ENCODE data around the gene RXRB. TPM values are rescaled to one million over a fixed set of nuclear protein-coding genes. Genes with fewer than 3 reads are reported as not detected.

RXRB gene
- total RNA-seq, 1 experiment from 2014 or later: 25.9 TPM

DNA sequence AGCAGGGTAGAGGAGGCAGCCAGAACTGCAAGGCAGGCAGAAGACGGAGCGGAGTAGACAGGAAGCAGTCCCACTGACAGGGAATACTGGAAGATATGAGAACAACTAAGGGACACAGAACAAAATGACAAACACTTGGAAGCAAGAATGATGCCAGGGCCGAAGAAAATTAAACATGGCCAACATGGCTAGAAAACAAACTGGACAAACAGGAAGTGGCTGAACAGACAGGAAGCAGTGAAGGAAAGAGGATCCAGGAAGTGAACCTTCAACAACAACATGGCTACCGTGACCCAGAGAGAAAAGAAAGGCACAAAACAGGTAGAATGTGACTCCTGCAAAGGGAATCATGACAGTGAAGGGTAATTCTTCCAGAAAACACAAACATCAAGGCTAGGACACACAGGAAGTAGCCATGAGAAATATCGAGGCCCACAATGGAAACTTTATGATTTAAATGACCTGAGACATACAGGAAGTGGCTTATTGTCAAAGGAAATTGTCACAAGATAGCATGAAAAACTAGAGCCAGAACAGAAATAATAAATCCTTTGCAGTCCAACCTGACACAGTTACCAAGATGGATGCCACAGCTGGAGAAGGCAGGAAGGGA, 17.3 kb downstream of the RXRB start:
- H3K36me3 ChIP-seq: no peaks in the 10 kb centered on the region
- H3K27me3 ChIP-seq: no peaks in the 10 kb centered on the region
- H3K9me3 ChIP-seq (replicated peaks): no peaks in the 10 kb centered on the region; the same call in 1 of the 2 replicates
- no peak overlapping the region for H3K4me3 ChIP-seq
- peaks cover 6% of the 10 kb centered on the region; the same call in 1 of the 2 replicates for H3K4me1 ChIP-seq
- no peak for DNase-seq
- H3K27ac ChIP-seq: no peak overlapping the region

DNA sequence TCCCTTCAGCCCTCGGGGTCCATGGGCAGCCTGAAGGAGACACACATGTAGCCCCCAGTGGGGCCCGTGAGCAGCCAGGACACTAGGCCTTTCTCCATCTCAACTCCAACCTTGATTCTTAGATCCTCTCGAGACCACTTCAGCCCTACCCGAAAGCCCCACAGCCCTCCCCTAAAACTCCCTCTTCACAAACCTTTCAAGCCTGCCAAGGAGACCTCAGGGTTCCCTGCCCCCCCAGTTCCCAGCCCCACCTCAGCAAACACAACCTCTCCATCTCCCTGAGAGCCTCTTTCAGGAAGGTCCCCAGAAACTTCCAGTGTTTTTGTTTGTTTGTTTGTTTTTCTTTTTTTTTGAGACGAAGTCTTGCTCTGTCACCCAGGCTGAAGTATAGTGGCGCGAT, 19.3 kb downstream of the RXRB start:
- peaks cover 16% of the 10 kb centered on the region for H3K4me1 ChIP-seq
- H3K9me3 ChIP-seq (replicated peaks): no peaks in the 10 kb centered on the region; the same call in 1 of the 2 replicates
- no peak overlapping the region for H3K4me3 ChIP-seq
- no peaks in the 10 kb centered on the region for H3K27me3 ChIP-seq
- no peak for DNase-seq
- H3K27ac ChIP-seq: no peak overlapping the region
- H3K36me3 ChIP-seq: no peaks in the 10 kb centered on the region

DNA sequence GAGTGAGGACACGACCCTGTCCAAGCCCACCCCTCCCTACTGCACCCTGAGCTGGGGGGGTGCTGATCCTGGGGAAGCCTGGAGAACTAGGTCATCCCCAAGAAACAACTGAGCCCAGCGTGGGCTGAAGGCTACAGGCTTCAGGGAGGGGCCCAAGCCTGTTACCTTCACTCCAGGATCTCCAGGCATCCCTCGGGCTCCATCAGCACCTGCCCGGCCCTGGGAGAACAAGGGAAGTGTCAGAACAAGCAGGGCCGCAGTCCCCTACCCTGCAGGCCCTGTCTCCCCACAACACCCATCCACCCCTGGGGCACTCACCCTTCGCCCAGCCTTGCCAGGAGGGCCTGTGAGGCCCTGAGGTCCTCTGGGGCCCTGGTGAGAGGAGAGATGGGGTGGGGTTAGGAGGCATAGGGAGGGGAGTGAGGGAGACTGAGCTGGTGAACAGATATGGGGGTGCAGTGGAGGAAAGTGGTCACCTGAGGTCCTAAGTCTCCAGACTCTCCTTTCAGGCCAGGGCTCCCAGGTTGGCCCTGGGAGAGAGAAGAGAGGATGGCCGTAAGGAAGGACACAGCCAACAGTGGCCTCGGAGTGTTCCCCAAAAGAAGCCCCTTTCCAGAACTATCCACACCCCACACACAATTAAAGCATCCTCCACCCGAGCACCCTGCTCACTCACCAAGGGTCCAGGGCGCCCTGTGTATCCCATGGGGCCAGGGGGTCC, 21.6 kb downstream of the RXRB start:
- DNase-seq: no peak
- Histone ChIP-seq H3K4me1 (peaks cover 16% of the 10 kb centered on the region), H3K27ac (no peak overlapping the region), H3K9me3 (replicated peaks) (no peaks in the 10 kb centered on the region; the same call in 1 of the 2 replicates), H3K36me3 (no peaks in the 10 kb centered on the region), H3K4me3 (no peak overlapping the region), H3K27me3 (no peaks in the 10 kb centered on the region)

DNA sequence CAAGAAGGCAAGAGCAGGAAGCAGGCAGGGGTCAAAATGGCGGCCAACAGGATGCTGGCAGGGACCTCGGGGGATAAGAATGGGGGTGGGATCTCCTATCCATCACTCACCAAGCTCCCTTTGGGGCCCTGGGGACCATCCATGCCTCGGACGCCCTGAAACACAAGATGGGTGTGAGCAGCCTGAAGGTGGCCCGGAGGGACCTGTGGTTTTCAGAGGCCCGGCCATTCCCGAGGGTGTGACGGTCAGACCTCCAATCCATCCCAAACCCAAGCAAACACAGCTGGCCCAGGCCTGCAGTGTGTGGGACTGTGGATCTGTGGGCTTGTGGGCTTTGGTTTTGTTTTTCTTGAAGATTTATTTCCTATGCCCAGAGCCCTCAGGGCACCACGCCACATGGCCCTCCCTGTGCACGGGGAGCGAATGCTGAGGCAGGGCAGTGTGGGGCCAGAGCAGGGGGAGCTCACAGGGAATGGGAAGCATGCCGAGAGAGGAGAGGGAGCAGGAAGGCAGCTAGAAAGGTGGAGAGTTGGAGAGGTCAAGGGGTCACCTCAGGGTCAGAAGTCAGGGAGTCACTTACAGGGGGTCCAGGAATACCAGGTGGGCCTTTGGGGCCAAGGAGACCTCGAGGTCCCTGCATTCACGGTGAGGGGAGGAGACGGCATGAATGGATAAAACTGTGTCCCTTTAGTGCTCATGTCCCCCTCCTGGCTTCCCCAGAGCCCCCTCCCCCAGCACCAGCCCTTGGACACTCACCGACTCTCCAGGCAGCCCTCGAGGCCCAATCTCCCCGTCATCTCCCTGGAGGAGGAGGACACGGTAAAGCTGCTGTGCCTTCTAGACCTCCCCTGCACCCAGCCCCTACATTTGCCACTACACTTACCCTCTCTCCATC, 22.7 kb downstream of the RXRB start:
- DNase-seq: peak; percentile 88 to 90
- no peaks in the 10 kb centered on the region for H3K9me3 ChIP-seq (replicated peaks)
- peaks cover 14% of the 10 kb centered on the region for H3K4me1 ChIP-seq
- H3K36me3 ChIP-seq: no peaks in the 10 kb centered on the region
- H3K27me3 ChIP-seq: no peaks in the 10 kb centered on the region
- H3K4me3 ChIP-seq: peak overlapping the region; percentile 12; the same call in 1 of the 2 replicates
- peak overlapping the region; percentile 26 for H3K27ac ChIP-seq

DNA sequence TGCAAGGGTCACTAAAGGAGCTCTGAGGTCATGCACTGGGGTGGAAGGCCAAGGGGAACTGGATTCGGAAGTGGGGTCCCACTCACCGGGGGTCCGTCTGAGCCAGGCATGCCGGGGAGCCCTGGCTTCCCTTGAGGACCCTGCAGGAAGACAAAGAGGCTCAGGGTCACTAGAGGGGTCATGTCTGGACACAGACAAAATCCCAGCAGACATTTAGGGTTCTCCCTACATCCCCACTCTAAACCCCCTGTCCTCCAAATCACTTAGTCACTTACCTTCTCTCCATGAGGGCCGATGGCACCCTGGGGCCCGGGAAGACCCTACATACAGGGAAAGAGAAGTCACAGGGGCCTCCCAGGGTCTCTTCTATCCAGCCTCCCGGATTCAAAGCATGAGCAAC, 23.6 kb downstream of the RXRB start:
- no peak overlapping the region; the same call in 1 of the 2 replicates for H3K27ac ChIP-seq
- no peak overlapping the region for H3K4me3 ChIP-seq
- peaks cover 14% of the 10 kb centered on the region for H3K4me1 ChIP-seq
- H3K9me3 ChIP-seq (replicated peaks): no peaks in the 10 kb centered on the region
- no peaks in the 10 kb centered on the region for H3K36me3 ChIP-seq
- no peak for DNase-seq
- H3K27me3 ChIP-seq: no peaks in the 10 kb centered on the region

DNA sequence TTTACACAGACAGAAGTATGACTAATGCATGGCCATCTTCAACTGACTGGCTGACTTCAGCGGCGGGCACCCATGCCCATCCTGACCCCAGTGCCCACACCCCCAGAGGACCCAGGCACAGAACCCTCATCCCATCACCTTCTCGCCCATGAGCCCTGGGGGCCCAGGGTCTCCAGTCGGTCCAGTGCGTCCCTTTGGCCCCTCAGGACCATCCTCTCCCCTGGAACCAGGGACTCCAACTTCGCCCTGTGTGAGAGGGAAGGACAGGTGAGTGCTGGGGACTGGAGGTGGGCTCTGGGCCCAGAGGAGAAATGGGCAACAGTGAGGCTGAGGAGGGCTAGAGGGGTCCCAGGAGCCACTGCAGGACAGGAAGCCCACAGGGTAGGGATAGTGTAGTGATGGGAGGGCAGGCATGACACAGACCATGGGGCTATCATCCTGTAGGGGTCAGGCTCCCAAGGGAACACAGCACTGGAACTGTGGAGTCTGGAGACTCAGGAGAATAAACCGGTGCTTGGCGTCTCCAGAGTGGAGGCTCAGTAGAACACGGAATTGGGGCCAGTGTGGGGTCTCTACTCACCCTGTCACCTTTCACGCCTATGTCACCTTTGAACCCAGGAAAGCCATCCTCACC, 24.9 kb downstream of the RXRB start:
- H3K36me3 ChIP-seq: no peaks in the 10 kb centered on the region
- H3K27me3 ChIP-seq: no peaks in the 10 kb centered on the region
- H3K4me1 ChIP-seq: peaks cover 14% of the 10 kb centered on the region
- DNase-seq: no peak
- H3K27ac ChIP-seq: no peak overlapping the region
- H3K9me3 ChIP-seq (replicated peaks): no peaks in the 10 kb centered on the region
- H3K4me3 ChIP-seq: no peak overlapping the region

DNA sequence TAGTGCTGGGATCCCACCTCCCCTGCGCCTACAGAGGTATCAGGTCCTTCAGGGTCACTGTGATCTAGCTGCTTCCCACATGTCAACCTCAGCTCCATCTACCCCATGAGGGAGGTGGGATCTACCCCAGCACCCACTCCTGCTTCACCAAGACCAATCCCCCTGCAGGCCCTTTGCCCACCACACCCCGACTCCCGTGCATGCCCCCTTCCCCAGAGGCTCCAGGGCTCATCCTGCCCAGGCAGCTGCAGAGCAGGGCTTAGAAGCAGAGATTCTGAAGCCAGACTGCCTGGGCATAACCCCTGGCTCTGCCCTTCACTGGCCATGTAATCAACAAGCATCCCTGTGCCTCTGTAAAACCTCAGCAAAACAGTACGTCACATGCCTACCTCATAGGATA, 25.7 kb downstream of the RXRB start:
- no peak for DNase-seq
- no peaks in the 10 kb centered on the region for H3K36me3 ChIP-seq
- no peaks in the 10 kb centered on the region for H3K27me3 ChIP-seq
- no peak overlapping the region for H3K4me3 ChIP-seq
- peaks cover 14% of the 10 kb centered on the region for H3K4me1 ChIP-seq
- no peaks in the 10 kb centered on the region for H3K9me3 ChIP-seq (replicated peaks)
- no peak overlapping the region for H3K27ac ChIP-seq

DNA sequence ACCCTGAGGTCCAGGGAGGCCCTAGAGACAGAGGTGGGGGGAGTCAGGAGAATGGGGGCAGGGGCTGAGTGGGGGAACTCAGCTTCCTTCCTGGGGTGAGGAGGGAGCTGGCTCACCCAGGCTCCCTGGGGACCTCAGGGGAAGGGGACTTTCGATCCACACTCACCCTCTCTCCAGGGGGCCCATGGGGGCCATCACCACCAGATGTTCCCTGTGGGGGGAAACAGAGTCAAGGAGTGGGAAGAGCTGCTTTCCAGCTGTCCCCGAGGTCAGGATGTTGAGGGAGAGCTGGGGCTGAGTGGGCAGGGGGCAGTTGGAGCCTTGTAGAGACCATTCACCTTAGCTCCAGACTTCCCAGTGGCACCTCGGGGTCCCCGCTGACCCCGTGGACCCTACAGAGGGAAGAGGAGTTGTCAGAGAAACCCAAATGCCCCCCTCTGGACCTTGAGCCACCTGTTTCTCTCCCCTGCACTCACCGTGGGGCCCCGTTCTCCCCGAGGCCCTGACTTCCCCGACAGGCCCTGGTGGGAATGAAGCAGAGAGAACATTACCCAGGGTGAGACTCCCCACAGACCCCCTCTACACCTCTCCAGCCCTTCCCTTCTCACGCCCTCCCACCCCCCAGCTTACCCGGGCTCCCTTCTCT, 26.8 kb downstream of the RXRB start:
- no peak overlapping the region for H3K27ac ChIP-seq
- H3K9me3 ChIP-seq (replicated peaks): no peaks in the 10 kb centered on the region
- H3K36me3 ChIP-seq: no peaks in the 10 kb centered on the region
- no peak overlapping the region for H3K4me3 ChIP-seq
- H3K4me1 ChIP-seq: peaks cover 14% of the 10 kb centered on the region
- H3K27me3 ChIP-seq: no peaks in the 10 kb centered on the region
- no peak for DNase-seq

DNA sequence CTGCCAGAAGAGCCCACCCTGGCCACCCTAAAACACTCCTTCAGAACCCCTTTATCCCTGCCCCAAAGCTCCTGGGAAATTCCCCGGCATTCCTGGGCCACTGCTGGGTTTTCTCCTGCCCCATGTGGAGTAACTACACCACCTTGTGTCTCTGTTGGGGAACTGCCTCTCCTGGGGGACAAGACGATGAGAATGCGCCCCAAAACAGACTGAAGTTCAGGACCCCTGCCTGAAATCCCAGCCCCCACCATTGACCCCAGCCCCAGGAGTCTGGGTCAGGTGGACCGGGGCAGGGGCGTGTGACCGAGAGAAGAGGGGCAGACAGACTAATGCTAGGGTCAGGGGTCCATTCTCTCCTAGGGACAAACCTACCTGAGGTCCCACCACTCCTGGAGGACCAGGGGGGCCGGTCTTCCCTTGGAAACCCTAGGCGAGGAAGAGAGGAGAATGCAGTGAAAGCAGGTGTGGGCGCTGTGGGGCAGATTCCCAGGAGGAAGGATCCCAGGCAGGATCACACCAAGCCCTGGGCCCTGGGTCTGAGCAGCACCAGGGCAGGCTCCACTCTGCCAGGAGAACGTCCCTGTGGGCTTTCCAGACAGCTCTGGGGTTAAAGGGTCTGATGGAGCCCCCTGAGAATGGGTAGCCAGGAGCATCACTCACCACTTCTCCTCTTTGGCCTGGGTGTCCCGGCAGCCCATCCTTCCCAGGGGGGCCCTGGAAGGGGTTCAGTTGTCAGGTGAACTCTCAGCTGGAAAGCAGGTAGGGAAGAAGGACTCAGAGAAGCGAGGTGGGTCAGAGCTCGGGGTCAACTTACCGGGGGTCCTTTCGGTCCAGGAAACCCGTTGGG, 27.6 kb downstream of the RXRB start:
- no peak overlapping the region for H3K27ac ChIP-seq
- peaks cover 8% of the 10 kb centered on the region for H3K4me1 ChIP-seq
- H3K9me3 ChIP-seq (replicated peaks): no peaks in the 10 kb centered on the region
- H3K36me3 ChIP-seq: no peaks in the 10 kb centered on the region
- DNase-seq: peak in 1 of 2 experiments; percentile 40
- H3K27me3 ChIP-seq: no peaks in the 10 kb centered on the region
- no peak overlapping the region for H3K4me3 ChIP-seq

DNA sequence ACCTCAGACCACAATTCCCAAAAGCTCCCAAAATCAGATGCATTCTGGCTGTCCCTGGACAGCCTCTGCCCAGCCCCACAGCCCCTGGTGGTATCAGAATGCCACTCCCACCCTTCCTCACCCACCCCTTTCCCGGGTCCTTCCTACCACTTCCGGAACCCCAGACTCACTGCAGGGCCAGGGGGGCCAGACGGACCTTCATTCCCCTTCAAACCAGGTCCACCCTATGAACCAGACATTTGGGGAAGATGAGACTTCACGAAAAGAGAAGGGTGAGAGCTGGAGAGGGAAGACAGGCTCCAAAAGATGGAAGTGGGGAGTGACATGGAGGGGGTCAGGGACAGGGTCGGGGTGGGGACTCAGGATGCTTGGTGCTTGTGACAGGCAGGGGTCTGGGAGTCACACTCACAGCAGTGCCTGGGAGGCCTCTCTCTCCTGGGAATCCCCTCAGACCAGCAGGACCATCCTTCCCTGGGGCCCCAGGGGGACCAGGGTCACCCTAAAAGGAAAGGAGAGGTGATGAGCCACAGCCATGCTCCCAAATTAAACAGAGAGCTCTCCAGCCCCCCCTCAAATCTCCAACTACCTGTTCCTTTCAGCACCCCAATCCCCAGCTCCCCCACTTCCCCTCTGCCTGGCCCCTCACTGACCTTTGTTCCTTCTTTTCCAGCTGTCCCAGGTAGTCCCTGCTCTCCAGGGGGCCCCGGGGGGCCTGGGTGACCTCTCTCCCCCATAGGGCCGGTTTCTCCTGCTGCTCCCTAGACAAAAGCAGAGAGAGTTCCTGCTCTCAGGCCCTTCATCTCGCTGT, 28.4 kb downstream of the RXRB start:
- DNase-seq: no peak
- Histone ChIP-seq H3K27ac (no peak overlapping the region), H3K9me3 (replicated peaks) (no peaks in the 10 kb centered on the region), H3K36me3 (no peaks in the 10 kb centered on the region), H3K4me3 (no peak overlapping the region), H3K4me1 (peaks cover under 1% of the 10 kb centered on the region; the same call in 1 of the 2 replicates), H3K27me3 (no peaks in the 10 kb centered on the region)

DNA sequence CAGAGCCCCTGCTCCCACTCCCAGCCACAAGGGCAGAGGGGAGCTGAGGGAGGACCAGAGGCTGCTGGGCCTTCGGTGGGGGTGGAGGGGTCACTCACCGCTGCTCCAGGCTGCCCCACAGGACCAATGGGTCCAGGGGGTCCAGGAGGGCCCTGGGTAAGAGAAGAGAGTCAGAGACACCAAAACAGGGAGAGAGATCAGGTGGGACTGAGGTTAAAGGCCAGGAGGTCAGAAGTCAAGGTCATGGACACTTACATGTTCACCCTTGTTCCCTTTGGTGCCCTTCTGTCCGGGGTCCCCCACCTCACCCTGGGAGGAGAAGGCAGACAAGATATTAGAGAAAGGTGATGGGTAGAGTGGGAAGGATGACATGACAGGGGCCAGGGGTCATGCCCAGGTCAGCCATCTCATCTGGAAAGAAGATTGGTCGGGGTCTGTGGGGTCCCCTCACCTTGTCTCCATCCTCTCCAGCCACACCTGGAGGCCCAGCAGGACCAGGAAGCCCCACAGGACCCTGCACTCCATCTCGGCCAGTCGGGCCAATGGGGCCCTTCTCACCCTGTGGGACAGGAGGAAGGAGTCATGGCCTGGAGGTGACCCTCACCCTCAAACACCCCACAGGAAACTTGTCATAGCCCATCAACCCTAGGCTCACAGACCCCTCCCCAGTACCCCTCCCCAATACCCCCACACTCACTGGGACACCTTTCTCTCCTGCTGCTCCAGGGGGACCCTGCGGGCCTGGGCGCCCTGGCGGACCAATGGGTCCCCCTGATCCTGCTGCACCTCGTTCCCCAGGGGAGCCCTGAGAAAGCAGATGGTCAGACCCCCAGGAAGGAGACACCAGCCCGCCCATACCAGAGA, 29.2 kb downstream of the RXRB start:
- Histone ChIP-seq H3K4me3 (no peak overlapping the region), H3K36me3 (no peaks in the 10 kb centered on the region), H3K4me1 (no peaks in the 10 kb centered on the region), H3K9me3 (replicated peaks) (no peaks in the 10 kb centered on the region), H3K27me3 (no peaks in the 10 kb centered on the region), H3K27ac (no peak overlapping the region)
- no peak for DNase-seq

Measured in SJCRH30 (cell line).